OCI-LY1 (cell line): ENCODE results near the gene TOMM6.

Source experiments
- EZH2 ChIP-seq: fragments of 200-600 bp; sonication (generic), shearing (Covaris generic); IDR thresholded peaks from 2 replicates; pipeline ENCODE4 v1.8.0; 2017; ENCODE audit warnings: borderline replicate concordance, mixed run types, mild to moderate bottlenecking, antibody characterized with exemption, low read length, moderate library complexity, mixed read lengths
- TF ChIP-seq, protein P1 (sequence below): fragments of 200-600 bp; sonication (generic), shearing (Covaris generic); IDR thresholded peaks from 2 replicates; pipeline ENCODE4 v1.5.1; 2017; ENCODE audit warnings: mild to moderate bottlenecking, antibody characterized with exemption, low read length, moderate library complexity, mixed read lengths

DNA sequence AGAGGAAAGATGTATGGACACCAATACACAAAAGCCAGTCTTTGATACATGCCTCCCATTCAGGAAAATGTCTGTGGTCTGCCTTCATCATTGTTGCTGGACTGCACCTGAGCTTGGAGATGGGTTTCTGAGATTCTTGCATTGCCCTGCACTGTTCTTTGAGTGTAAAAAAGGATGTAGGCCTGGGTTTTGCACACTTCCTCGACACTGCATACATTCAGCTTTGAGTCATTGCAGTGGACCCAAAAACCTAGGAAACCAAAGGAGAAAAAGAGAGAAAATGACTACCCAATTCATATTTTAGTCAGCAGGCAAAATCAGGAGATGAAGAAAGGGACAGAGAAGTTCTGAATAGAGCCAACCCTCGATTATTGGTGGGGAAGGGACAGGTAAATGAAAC is 9.0 kb downstream of the TOMM6 start:
- TF ChIP-seq, protein P1, sequence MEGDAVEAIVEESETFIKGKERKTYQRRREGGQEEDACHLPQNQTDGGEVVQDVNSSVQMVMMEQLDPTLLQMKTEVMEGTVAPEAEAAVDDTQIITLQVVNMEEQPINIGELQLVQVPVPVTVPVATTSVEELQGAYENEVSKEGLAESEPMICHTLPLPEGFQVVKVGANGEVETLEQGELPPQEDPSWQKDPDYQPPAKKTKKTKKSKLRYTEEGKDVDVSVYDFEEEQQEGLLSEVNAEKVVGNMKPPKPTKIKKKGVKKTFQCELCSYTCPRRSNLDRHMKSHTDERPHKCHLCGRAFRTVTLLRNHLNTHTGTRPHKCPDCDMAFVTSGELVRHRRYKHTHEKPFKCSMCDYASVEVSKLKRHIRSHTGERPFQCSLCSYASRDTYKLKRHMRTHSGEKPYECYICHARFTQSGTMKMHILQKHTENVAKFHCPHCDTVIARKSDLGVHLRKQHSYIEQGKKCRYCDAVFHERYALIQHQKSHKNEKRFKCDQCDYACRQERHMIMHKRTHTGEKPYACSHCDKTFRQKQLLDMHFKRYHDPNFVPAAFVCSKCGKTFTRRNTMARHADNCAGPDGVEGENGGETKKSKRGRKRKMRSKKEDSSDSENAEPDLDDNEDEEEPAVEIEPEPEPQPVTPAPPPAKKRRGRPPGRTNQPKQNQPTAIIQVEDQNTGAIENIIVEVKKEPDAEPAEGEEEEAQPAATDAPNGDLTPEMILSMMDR, result no peak
- TF ChIP-seq EZH2, result no peak
